HG02678 (cell line): ENCODE results near the gene CDC6.
A peak's percentile ranks its signal among the peaks of the same experiment; 100 is the strongest.

Source experiments
- ATAC-seq: cut with Tn5 transposase; IDR thresholded peaks from one replicate; pipeline ENCODE4 v1.9.1; 2021; ENCODE audit warnings: mild to moderate bottlenecking, moderate library complexity; ENCODE audit not compliant: unreplicated experiment

Gene CDC6

GRCh38 chr17:40321961-40322357 is 34.3 kb downstream of the CDC6 start:
- no peak for ATAC-seq

- peak; percentile 37 for ATAC-seq
Measured at GRCh38 chr17:40322358-40323315, 35.0 kb downstream of the CDC6 start.

- ATAC-seq: no peak
Measured at GRCh38 chr17:40323391-40324381, 36.0 kb downstream of the CDC6 start.

GRCh38 chr17:40325156-40326013 is 37.7 kb downstream of the CDC6 start:
- no peak for ATAC-seq

GRCh38 chr17:40326014-40326831 is 38.5 kb downstream of the CDC6 start:
- no peak for ATAC-seq

- ATAC-seq: no peak
Measured at GRCh38 chr17:40326832-40327199, 39.1 kb downstream of the CDC6 start.

- ATAC-seq: no peak
Measured at GRCh38 chr17:40327244-40327729, 39.6 kb downstream of the CDC6 start.

GRCh38 chr17:40327735-40328385 is 40.2 kb downstream of the CDC6 start:
- ATAC-seq: no peak

- ATAC-seq: no peak
Measured at GRCh38 chr17:40328386-40328766, 40.7 kb downstream of the CDC6 start.

GRCh38 chr17:40329839-40330794 is 42.4 kb downstream of the CDC6 start:
- no peak for ATAC-seq

- no peak for ATAC-seq
Measured at GRCh38 chr17:40330850-40331470, 43.3 kb downstream of the CDC6 start.

GRCh38 chr17:40331743-40332641 is 44.3 kb downstream of the CDC6 start:
- ATAC-seq: no peak

GRCh38 chr17:40333781-40334448 is 46.2 kb downstream of the CDC6 start:
- ATAC-seq: no peak

GRCh38 chr17:40335620-40336019 is 47.9 kb downstream of the CDC6 start:
- no peak for ATAC-seq

GRCh38 chr17:40337351-40337750 is 49.7 kb downstream of the CDC6 start:
- no peak for ATAC-seq

GRCh38 chr17:40338058-40338457 is 50.4 kb downstream of the CDC6 start:
- ATAC-seq: no peak
